Right hindlimb (tissue), 1 donor: ENCODE data around the gene PLCH2.

Experiments used
- DNase-seq: peaks from one replicate; pipeline ENCODE4 v3.0.0-alpha.2; 2018

PLCH2 gene

GRCh38 chr1:2463396-2463795 is 12.7 kb upstream of the PLCH2 start:
- peak; percentile 44 for DNase-seq

- DNase-seq: no peak
Observed at GRCh38 chr1:2465371-2466269, 10.5 kb upstream of the PLCH2 start.

GRCh38 chr1:2466270-2466665 is 9.8 kb upstream of the PLCH2 start:
- DNase-seq: no peak

- DNase-seq: no peak
Observed at GRCh38 chr1:2466958-2467554, 9.0 kb upstream of the PLCH2 start.

- DNase-seq: peak; percentile 65
Observed at GRCh38 chr1:2468041-2468472, 8.0 kb upstream of the PLCH2 start.

GRCh38 chr1:2468540-2468939 is 7.5 kb upstream of the PLCH2 start:
- DNase-seq: no peak

GRCh38 chr1:2469103-2469940 is 6.8 kb upstream of the PLCH2 start:
- DNase-seq: no peak

- DNase-seq: no peak
Observed at GRCh38 chr1:2470290-2471158, 5.6 kb upstream of the PLCH2 start.

GRCh38 chr1:2471159-2471471 is 5.0 kb upstream of the PLCH2 start:
- no peak for DNase-seq

- no peak for DNase-seq
Observed at GRCh38 chr1:2471587-2472001, 4.5 kb upstream of the PLCH2 start.

- no peak for DNase-seq
Observed at GRCh38 chr1:2472109-2472508, 4.0 kb upstream of the PLCH2 start.

- no peak for DNase-seq
Observed at GRCh38 chr1:2472561-2473177, 3.4 kb upstream of the PLCH2 start.

GRCh38 chr1:2473198-2473597 is 2.9 kb upstream of the PLCH2 start:
- no peak for DNase-seq

- DNase-seq: peak; percentile 44
Observed at GRCh38 chr1:2474104-2474844, 1.8 kb upstream of the PLCH2 start.

- peak; percentile 68 for DNase-seq
Observed at GRCh38 chr1:2474933-2475371, 1.1 kb upstream of the PLCH2 start.

GRCh38 chr1:2475571-2475970 is 518 bp upstream of the PLCH2 start:
- no peak for DNase-seq

- no peak for DNase-seq
Observed at GRCh38 chr1:2477309-2477708, 1.2 kb downstream of the PLCH2 start.

- no peak for DNase-seq
Observed at GRCh38 chr1:2477791-2478499, 1.9 kb downstream of the PLCH2 start.

- no peak for DNase-seq
Observed at GRCh38 chr1:2479186-2479585, 3.1 kb downstream of the PLCH2 start.

GRCh38 chr1:2479618-2480017 is 3.5 kb downstream of the PLCH2 start:
- DNase-seq: no peak
